HTR-8/SVneo (cell line): ENCODE results near the gene SERPINB6.
"Not testable (repeated sequence)": the region's sequence is repeated elsewhere in the genome, so short reads cannot be mapped to it uniquely, and the experiment has no call there.

Experiments
- DNase-seq: peaks from one replicate; pipeline ENCODE4 v3.0.0; 2011; ENCODE audit warnings: low spot score, mixed read lengths; ENCODE audit not compliant: insufficient read length
- FAIRE-seq: peaks from 2 replicates; lab custom pipeline; 2011; peaks lifted over from hg19 to GRCh38; lab: Jason Lieb, UNC

Gene SERPINB6

GRCh38 chr6:2942914-2943563, 28.3 kb downstream of the SERPINB6 start:
- FAIRE-seq (no peak), DNase-seq (no peak)

DNA sequence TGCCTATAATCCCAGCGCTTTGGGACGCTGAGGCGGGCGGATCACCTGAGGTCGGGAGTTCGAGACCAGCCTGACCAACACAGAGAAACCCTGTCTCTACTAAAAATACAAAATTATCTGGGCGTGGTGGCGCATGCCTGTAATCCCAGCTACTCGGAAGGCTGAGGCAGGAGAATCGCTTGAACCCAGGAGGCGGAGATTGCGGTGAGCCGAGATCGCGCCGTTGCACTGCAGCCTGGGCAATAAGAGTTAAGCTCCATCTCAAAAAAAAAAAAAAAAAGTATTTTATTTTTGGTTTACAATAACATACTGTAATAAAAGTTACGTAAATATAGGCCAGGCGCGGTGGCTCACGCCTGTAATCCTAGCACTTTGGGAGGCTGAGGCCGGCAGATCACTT, 29.3 kb downstream of the SERPINB6 start:
- FAIRE-seq = not testable (repeated sequence)

DNA sequence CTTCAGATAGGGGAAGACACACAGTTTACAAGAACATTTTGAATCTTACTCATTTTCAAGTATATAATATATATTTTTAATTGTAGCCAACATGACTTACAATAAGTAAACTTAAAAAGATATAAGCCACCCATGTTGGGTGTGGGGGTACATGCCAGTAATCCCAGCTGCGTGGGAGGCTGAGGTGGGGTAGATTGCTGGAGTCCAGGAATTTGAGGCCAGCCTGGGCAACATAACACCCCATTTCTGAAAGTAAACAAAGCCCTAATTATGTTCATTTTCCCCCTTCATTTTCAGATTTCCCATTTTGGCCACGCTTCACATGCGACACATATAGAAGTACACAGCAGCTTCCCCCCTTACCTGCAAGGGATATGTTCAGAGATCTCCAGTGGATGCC, 30.5 kb downstream of the SERPINB6 start:
- FAIRE-seq (no peak), DNase-seq (no peak)

More for the DNA sequence above, 29.3 kb downstream of the SERPINB6 start:
- DNase-seq = not testable (repeated sequence)

DNA sequence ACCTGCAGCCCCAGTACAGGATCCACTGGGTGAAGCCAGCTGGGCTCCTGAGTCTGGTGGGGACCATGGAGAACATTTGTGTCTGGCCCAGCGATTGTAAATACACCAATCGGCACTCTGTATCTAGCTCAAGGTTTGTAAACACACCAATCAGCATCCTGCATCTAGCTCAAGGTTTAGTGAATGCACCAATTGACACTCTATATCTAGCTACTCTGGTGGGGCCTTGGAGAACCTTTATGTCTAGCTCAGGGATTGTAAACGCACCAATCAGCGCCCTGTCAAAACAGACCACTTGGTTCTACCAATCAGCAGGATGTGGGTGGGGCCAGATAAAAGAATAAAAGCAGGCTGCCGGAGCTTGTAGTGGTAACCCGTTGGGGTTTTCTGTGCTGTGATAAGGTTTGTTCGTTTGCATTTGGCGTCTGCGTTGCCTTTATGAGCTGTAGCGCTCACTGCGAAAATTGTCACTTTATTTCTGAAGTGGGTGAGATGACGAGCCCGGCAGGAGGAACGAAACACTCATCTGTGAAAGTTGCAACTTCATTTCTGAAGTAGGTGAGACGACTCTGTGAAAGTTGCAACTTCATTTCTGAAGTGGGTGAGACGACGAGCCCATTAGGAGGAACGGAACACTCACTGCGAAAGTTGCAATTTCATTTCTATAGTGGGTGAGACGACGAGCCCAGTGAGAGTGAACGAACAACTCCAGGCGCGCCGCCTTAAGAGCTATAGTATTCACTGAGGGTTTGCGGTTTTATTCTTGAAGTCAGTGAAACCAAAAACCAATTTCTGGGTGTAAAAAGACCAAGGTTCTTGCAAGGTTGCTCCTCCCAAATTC, 31.1 kb downstream of the SERPINB6 start:
- no peak for DNase-seq

GRCh38 chr6:2939315-2940009, 31.9 kb downstream of the SERPINB6 start:
- FAIRE-seq = no peak
- no peak for DNase-seq

More for the DNA sequence above, 31.1 kb downstream of the SERPINB6 start:
- FAIRE-seq = no peak

GRCh38 chr6:2938632-2939083, 32.7 kb downstream of the SERPINB6 start:
- no peak for DNase-seq
- FAIRE-seq = no peak

- FAIRE-seq = no peak
- no peak for DNase-seq
Observed at GRCh38 chr6:2938004-2938631, 33.2 kb downstream of the SERPINB6 start.

DNA sequence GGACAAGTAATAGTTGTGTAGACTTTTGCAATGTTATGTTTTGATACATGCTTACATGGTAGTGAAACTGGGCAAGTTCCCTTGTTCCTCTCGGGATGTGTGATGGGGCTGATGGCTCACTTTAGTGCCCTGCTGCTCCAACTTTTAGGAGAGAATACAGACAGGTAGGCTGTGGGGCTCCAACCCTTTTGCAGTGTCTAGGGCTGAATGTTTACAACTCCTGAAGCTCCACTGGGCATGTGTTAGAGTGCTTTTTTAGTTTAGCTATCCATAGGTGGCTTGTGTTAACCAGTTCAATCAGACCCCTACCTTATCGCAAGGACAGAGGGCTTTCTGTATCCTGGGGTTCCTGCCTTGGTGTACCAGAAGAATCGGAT, 33.8 kb downstream of the SERPINB6 start:
- DNase-seq = no peak
- FAIRE-seq = no peak

GRCh38 chr6:2935566-2936291, 35.6 kb downstream of the SERPINB6 start:
- FAIRE-seq = no peak
- no peak for DNase-seq

- DNase-seq (no peak), FAIRE-seq (no peak)
Observed at GRCh38 chr6:2934057-2934456, 37.3 kb downstream of the SERPINB6 start.

GRCh38 chr6:2932911-2933310, 38.5 kb downstream of the SERPINB6 start:
- DNase-seq, FAIRE-seq: not testable (repeated sequence)

GRCh38 chr6:2931970-2932748, 39.2 kb downstream of the SERPINB6 start:
- FAIRE-seq = peak; percentile 58
- DNase-seq = peak; percentile 89

GRCh38 chr6:2931055-2931454, 40.3 kb downstream of the SERPINB6 start:
- DNase-seq (no peak), FAIRE-seq (no peak)

GRCh38 chr6:2927931-2928330, 43.4 kb downstream of the SERPINB6 start:
- FAIRE-seq, DNase-seq: not testable (repeated sequence)

- not testable (repeated sequence) for DNase-seq
Observed at GRCh38 chr6:2925842-2926747, 45.3 kb downstream of the SERPINB6 start.

DNA sequence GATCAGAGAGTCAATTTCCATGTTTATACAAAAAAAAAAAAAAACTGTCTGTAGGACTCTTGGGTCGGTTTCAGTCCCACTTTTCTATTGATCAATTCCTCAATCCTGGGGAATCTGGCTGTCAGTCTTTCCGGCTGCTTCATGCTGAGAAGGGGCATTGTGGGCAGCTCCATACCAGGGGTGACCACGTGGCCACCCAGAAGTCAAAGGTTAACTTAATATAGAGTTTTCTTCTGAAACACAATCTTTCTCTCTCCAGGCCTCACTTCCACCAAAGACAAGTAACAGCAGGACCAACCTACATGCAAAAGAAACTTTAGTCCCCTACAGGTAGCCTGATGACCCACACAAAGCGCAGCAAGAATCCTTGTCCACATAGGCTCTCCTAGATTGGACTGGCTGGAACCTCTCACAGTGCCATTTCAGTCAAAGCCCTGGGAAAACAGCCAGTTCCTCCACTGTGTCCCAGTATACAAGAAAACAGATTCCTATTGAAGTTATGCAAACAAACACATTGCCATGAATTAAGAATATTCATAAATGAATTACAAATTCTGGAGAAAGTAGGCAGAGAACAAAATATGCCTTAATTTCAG, 49.7 kb downstream of the SERPINB6 start:
- DNase-seq = no peak
- no peak for FAIRE-seq

More at GRCh38 chr6:2925842-2926747, 45.3 kb downstream of the SERPINB6 start:
- not testable (repeated sequence) for FAIRE-seq

DNA sequence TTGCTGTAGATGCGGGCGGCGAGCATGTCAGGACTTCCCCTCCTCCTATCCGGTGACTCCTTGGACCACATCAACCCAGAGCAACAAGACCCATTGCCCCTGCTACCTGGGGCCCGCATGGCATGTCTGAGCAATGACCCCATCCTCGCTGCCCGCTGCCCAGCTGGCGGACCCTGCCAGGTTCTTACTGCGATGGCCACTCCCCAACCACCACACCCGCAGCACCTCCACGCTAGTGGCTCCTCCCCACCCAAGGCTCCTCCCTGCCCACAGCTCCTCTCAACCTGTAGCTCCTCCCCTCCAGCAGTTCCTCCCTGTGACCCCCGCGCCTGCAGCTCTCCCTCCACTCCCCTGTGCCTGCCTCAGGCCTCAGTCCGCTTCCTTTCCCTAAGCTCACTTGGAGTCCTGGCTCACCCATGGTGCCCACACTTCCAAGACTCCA, 50.7 kb downstream of the SERPINB6 start:
- FAIRE-seq (no peak), DNase-seq (no peak)
